Hematopoietic multipotent progenitor cell treated with erythropoietin and hydrocortisone succinate and interleukin-3 and kit ligand, for 17 days (in vitro differentiated cells): Measurements from ENCODE around the gene WDR64.

Experiments used
- DNase-seq: peaks from one replicate; pipeline ENCODE4 v3.0.0-alpha.2; 2015; ENCODE audit warnings: low spot score

Gene WDR64

GRCh38 chr1:241652012-241652411, at the start of gene WDR64:
WDR64 (plus strand) TSS chr1:241652281; CDS start chr1:241652485, 204 bp downstream.
- no peak for DNase-seq

- DNase-seq, result no peak
Observed at GRCh38 chr1:241603731-241604245, 48.3 kb upstream of the WDR64 start.

DNA sequence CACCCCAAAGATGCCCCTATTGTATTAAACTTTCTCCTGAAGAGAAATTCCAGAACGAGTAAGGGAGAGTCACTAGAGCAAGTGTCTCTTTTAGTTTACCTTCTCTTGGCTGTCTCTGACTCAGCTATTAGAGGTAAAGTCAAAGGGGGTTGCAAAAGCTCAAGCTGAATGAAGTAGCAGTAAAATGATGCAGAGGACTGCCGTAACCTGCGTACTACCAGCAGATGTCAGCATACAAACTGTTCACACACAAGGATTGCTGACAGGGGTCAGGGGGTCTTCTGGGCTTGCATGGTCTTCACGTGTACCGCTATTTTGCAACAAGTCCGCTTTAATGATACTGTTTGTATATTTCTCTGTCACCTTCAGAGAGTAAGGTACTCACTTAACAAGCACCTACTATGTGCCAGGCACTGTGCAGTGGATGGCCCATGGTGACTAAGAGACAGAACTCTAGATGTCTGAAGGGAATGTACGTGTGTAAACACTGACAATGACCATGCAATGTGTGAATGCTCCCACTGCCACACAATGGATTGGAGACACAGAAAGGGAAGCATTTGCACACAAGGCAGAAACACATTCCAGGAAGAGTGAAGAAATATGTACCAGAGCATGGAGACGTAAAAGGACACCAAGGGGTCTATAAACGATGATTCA, 46.8 kb upstream of the WDR64 start:
- DNase-seq, result no peak

GRCh38 chr1:241606544-241606943, 45.5 kb upstream of the WDR64 start:
- DNase-seq, result no peak

- no peak for DNase-seq
Observed at GRCh38 chr1:241607497-241607896, 44.6 kb upstream of the WDR64 start.

DNA sequence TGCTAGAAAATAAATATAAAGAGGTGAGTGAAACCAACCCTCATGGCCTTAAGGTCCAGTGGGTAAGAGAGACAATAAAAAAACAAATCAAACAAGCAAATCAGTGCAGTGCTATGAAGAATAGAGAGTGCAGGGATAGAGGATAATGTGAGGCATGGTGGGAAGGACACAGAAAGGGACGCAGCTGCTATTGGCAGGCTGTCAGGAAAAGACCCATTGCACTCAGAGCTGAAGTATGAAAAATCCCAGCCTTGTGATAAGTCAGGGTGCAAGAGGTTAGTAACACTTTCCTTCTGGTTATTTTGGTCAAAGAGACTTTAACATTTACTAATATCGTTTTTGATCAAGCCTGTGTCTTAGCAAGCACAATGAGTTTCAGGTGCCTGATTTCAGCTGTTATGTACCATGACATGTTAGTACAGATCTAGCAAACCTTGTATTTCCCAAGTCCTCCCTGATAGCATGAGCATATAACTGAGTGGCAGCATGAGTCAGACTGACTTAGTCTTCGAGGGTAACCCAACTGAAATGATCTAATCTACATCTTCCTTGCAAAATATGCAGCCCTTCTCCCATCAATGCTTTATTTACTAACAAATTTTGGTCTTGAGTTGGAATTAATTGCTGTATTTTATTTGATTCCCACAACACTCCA, 43.6 kb upstream of the WDR64 start:
- no peak for DNase-seq

DNA sequence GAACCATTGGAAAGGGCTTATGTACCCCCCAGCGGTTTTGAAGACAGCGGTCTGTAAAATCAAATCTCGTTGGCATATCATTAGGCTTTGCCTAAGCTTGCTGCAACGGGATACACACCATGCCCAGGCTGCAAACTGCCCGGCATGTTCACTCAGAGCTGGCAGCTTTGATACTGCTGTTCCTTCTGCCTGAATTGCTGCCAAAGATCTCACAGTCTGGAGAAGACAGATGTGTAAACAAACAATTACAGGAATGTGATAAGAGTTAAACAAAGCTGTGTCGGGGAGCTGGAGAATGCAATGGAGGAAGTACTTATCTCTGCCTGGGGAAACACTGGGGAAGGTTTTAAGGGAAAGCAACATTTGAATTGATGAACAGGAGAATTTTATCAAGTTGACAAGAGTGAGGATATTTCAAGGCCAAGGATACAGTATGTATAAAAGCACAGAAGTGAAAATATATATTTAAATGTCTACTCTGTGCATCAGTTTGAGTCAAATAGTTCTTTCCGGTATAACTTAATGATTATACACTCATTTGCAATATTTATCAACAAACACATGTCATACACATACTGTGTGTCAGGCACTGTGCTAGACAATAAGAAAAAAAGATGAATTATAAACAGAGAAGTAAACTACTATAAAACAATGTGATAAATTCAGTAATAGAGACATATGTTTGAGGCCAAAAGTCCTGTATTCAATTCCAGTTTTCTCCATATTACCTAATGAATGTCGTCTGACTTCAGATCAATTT, 41.8 kb upstream of the WDR64 start:
- DNase-seq, result no peak

DNA sequence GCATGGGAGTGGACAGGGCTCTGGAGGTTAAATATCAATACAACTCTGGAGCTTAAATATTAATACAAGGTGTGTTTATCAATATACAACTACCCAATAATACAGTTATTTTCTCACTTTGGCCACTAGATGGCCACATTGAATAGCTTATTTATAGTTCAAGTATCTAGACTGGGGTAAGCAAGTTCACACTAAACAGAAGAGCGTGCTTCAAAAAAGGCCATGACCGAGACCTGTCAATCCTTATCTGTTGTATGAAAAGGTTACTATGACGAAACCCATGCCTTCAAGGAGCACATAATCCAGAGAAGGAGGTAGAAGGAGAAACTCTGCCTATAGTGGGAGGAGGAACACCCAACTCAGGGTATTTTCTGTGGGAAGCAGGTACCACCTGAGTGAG, 41.0 kb upstream of the WDR64 start:
- peak; percentile 80 for DNase-seq

GRCh38 chr1:241611736-241612135, 40.3 kb upstream of the WDR64 start:
- no peak for DNase-seq

DNA sequence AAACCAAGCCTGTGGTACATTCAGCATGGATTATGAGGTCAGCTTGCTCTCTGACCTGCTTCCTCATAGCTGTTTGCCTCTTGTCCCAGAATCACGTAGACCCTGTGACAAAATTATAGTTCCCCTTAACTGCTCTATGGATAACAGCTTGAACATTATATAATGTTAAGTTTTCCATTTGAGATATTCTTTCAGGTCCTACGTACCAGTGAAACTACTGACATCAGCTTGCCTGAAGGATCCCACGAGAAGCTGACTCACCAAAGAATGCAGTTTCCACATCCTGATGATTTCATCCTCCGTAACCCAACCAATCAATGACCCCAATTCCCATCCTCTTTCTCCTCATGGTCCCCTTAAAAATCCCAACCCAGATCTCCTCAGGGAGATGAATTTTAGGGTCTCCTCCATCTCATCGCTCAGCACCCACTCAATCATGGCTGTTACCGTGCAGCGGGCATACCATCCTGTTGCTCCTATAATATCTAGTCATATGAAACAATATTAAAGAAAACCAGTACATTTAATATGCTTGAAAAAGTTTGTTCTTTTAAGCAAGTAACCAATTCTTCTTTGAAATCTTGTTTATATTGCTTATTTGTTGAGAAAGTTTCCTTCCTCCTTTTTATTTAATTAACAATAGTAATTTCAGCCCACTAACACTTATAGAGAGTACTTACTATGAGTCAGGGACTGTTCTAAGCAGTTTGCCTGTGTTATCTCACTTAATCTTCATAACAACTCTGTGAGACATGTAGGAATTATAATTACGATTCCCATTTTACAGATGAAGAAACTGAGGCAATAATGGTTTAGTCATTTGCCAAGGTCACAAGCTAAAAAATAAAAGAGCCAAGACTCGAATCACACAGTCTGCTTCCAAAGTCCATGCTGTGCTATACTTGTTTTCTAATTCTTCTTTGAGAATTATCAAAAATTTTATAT, 39.3 kb upstream of the WDR64 start:
- DNase-seq, result no peak

DNA sequence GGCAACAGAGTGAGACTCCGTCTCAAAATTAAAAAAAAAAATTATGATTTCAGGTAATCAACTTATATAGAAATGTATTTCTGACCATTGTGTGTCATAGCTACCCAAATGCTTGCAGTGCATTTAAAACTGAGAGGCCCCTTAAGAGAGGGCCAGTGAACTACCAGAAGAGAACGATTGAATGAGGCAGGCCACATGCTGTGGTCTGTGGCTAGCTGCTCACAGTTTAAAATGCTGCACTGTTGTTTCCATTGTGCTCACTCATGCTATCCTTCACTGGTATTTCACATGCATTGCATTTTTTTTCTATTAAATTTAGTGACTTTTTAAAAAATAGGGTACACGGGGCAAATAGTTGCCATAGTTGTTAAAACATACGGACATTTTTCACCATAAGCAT, 37.9 kb upstream of the WDR64 start:
- no peak for DNase-seq

- DNase-seq, result no peak
Observed at GRCh38 chr1:241614572-241614971, 37.5 kb upstream of the WDR64 start.

GRCh38 chr1:241615043-241615974, 36.8 kb upstream of the WDR64 start:
- no peak for DNase-seq

- DNase-seq, result no peak
Observed at GRCh38 chr1:241617426-241617825, 34.7 kb upstream of the WDR64 start.

DNA sequence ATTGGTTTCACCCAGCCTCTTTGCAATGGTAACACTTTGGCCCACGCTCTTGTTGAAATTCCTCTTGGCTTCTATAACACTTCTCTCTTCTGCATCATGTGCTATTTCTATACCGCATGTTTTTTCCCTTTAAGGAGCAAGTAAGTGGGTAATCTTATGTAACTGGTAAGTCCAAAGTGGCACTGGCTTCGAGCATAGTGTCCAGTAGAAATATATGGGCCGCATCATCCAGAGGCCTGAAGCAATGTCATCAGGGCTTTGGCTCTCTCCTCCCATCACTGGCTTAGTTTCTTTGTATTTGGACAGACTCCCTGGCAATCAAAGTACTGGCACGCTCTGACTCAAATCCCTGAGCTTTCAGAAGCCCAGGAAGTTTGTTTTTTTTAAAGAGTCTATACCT, 29.4 kb upstream of the WDR64 start:
- DNase-seq, result no peak

DNA sequence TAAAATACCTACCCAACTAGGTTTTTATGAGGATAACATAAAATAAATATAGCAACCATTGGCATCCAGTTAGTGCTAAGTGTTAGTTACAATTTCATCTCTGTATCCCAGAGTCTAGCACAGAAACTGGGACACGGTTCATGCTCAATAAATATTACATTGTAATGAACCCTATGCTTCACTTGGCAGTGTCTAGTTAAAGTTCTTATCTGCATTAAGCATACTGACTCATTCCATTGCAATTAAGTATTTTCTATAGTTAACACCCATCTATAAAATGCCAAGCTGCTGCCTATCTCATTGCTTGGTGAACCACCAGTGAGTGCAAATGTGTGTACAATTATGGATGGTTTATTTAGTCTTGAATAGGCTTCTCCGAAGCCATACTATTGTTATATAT, 27.1 kb upstream of the WDR64 start:
- peak; percentile 17 for DNase-seq

- DNase-seq, result peak; percentile 66
Observed at GRCh38 chr1:241627453-241628259, 24.4 kb upstream of the WDR64 start.

GRCh38 chr1:241630005-241630404, 22.1 kb upstream of the WDR64 start:
- DNase-seq, result no peak

DNA sequence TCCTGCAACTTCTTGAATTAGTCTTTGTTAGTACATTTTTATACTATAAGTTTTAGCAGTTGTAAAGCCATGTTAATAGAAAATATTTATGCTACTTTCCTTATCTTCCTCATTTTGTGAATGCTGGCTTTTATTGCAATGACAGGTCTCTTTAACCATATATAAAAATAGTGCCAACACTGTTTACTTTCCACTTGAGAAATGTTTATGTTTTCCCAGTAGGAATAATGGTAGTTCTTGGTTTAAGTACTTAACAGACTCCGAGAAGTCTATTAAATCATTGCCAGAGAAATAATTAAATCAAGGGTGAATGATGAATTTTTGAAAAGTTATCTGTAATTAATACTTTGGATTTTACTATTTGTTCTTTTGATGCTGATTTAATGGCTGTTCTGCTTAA, 21.6 kb upstream of the WDR64 start:
- DNase-seq, result no peak

GRCh38 chr1:241630899-241631298, 21.2 kb upstream of the WDR64 start:
- no peak for DNase-seq
